GM12892 (cell line): ENCODE results near the gene DENND4C. TPM values are rescaled to one million over a fixed set of nuclear protein-coding genes. Genes with fewer than 3 reads are reported as not detected.
"Not testable (repeated sequence)": the region's sequence is repeated elsewhere in the genome, so short reads cannot be mapped to it uniquely, and the experiment has no call there.

Experiments used
- DNase-seq: peaks from one replicate; pipeline ENCODE4 v3.0.0; 2011; ENCODE audit not compliant: insufficient read length
- FAIRE-seq: peaks from 2 replicates; lab custom pipeline; 2011; peaks lifted over from hg19 to GRCh38; lab: Jason Lieb, UNC
- POLR2A ChIP-seq: IDR thresholded peaks from 2 replicates; pipeline ENCODE4 v1.6.1; 2011; ENCODE audit warnings: low read depth, low read length, control low read depth
- POLR2AphosphoS5 ChIP-seq: IDR thresholded peaks from 2 replicates; pipeline ENCODE4 v1.6.1; 2011; ENCODE audit warnings: low read depth, low read length, control low read depth
- TAF1 ChIP-seq: IDR thresholded peaks from 2 replicates; pipeline ENCODE4 v1.6.1; 2011; ENCODE audit warnings: low read depth, mild to moderate bottlenecking, control low read depth, low read length, borderline replicate concordance
- polyA plus RNA-seq: library from polyadenylated mRNA; unstranded; fragments of >200 nt; gene quantifications from one replicate; pipeline ENCODE4 v1.2.1, GENCODE V29; 2012; ENCODE audit warnings: missing spikeins, inconsistent platforms; ENCODE audit not compliant: missing spikeins

The DENND4C gene
- 30.7 TPM for polyA plus RNA-seq

GRCh38 chr9:19230355-19231125 is at the start of gene DENND4C:
DENND4C (plus strand) TSS chr9:19230693; CDS start chr9:19276175, 45,482 bp downstream.
- peak; percentile 53 for DNase-seq
- TF ChIP-seq POLR2AphosphoS5, result peak; percentile 30
- peak; percentile 75 for TF ChIP-seq POLR2A
- TF ChIP-seq TAF1, result 0 out of 2 replicates have a peak, but pooled peaks have one; percentile 31
- FAIRE-seq, result peak; percentile 82

GRCh38 chr9:19180991-19181390 is 49.5 kb upstream of the DENND4C start:
- TF ChIP-seq TAF1 (no peak), POLR2AphosphoS5 (no peak)
- DNase-seq, result no peak
- no peak for FAIRE-seq

- no peak for TF ChIP-seq POLR2A
- no peak for TF ChIP-seq POLR2AphosphoS5
- TF ChIP-seq TAF1, result no peak
- no peak for FAIRE-seq
- no peak for DNase-seq
Observed at GRCh38 chr9:19181561-19181960, 48.9 kb upstream of the DENND4C start.

- peak; percentile 61 for FAIRE-seq
- TF ChIP-seq TAF1 (no peak), POLR2AphosphoS5 (no peak), POLR2A (no peak)
- peak; percentile 38 for DNase-seq
Observed at GRCh38 chr9:19184144-19184917, 46.2 kb upstream of the DENND4C start.

- DNase-seq (no peak), FAIRE-seq (no peak)
- TF ChIP-seq TAF1 (no peak), POLR2AphosphoS5 (no peak), POLR2A (no peak)
Observed at GRCh38 chr9:19185191-19185590, 45.3 kb upstream of the DENND4C start.

- TF ChIP-seq TAF1 (no peak), POLR2AphosphoS5 (no peak), POLR2A (no peak)
- FAIRE-seq (no peak), DNase-seq (no peak)
Observed at GRCh38 chr9:19186232-19186631, 44.3 kb upstream of the DENND4C start.

- FAIRE-seq (no peak), DNase-seq (no peak)
- TF ChIP-seq POLR2A (no peak), TAF1 (no peak), POLR2AphosphoS5 (no peak)
Observed at GRCh38 chr9:19188771-19189170, 41.7 kb upstream of the DENND4C start.

GRCh38 chr9:19192202-19193028 is 38.1 kb upstream of the DENND4C start:
- TF ChIP-seq TAF1, result no peak
- no peak for TF ChIP-seq POLR2AphosphoS5
- no peak for TF ChIP-seq POLR2A
- no peak for FAIRE-seq
- no peak for DNase-seq

- no peak for TF ChIP-seq TAF1
- no peak for TF ChIP-seq POLR2AphosphoS5
- TF ChIP-seq POLR2A, result no peak
- DNase-seq, result no peak
- no peak for FAIRE-seq
Observed at GRCh38 chr9:19193029-19193324, 37.5 kb upstream of the DENND4C start.

- not testable (repeated sequence) for FAIRE-seq, DNase-seq
Observed at GRCh38 chr9:19193358-19193973, 37.0 kb upstream of the DENND4C start.

GRCh38 chr9:19198406-19198805 is 32.1 kb upstream of the DENND4C start:
- TF ChIP-seq POLR2AphosphoS5 (no peak), POLR2A (no peak), TAF1 (no peak)
- DNase-seq (no peak), FAIRE-seq (no peak)
